Measurements from ENCODE around the gene IER5.

IER5 gene

GRCh38 chr1:181108304-181108867, 19.9 kb downstream of the IER5 start:
- H3K4me3 ChIP-seq (ENCODE audit: low read length), result no peak overlapping the region
- TF ChIP-seq, protein P1, sequence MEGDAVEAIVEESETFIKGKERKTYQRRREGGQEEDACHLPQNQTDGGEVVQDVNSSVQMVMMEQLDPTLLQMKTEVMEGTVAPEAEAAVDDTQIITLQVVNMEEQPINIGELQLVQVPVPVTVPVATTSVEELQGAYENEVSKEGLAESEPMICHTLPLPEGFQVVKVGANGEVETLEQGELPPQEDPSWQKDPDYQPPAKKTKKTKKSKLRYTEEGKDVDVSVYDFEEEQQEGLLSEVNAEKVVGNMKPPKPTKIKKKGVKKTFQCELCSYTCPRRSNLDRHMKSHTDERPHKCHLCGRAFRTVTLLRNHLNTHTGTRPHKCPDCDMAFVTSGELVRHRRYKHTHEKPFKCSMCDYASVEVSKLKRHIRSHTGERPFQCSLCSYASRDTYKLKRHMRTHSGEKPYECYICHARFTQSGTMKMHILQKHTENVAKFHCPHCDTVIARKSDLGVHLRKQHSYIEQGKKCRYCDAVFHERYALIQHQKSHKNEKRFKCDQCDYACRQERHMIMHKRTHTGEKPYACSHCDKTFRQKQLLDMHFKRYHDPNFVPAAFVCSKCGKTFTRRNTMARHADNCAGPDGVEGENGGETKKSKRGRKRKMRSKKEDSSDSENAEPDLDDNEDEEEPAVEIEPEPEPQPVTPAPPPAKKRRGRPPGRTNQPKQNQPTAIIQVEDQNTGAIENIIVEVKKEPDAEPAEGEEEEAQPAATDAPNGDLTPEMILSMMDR (conservative IDR thresholded peaks at IDR 0.05; ENCODE audit: low read depth, low read length), result no peak
- no peak for DNase-seq (ENCODE audit: low read depth)

- TF ChIP-seq, protein P1 (conservative IDR thresholded peaks at IDR 0.05; ENCODE audit: low read depth, low read length), result no peak
- no peak for DNase-seq (ENCODE audit: low read depth)
Measured at GRCh38 chr1:181110013-181110412, 21.5 kb downstream of the IER5 start.

GRCh38 chr1:181111559-181111958, 23.1 kb downstream of the IER5 start:
- no peak for DNase-seq (ENCODE audit: low read depth)
- TF ChIP-seq, protein P1 (conservative IDR thresholded peaks at IDR 0.05; ENCODE audit: low read depth, low read length), result no peak
- no peak overlapping the region for H3K4me3 ChIP-seq (ENCODE audit: low read length)

More at GRCh38 chr1:181110013-181110412, 21.5 kb downstream of the IER5 start:
- no peak overlapping the region for H3K4me3 ChIP-seq (ENCODE audit: low read length)

GRCh38 chr1:181112071-181112929, 23.8 kb downstream of the IER5 start:
- TF ChIP-seq, protein P1 (conservative IDR thresholded peaks at IDR 0.05; ENCODE audit: low read depth, low read length), result no peak
- peak; percentile 91 for DNase-seq (ENCODE audit: low read depth)
- H3K4me3 ChIP-seq (ENCODE audit: low read length), result no peak overlapping the region

GRCh38 chr1:181113059-181113641, 24.6 kb downstream of the IER5 start:
- no peak overlapping the region for H3K4me3 ChIP-seq (ENCODE audit: low read length)
- TF ChIP-seq, protein P1 (conservative IDR thresholded peaks at IDR 0.05; ENCODE audit: low read depth, low read length), result no peak
- DNase-seq (ENCODE audit: low read depth), result no peak

GRCh38 chr1:181114574-181115367, 26.3 kb downstream of the IER5 start:
- DNase-seq (ENCODE audit: low read depth), result no peak
- no peak overlapping the region for H3K4me3 ChIP-seq (ENCODE audit: low read length)
- TF ChIP-seq, protein P1 (conservative IDR thresholded peaks at IDR 0.05; ENCODE audit: low read depth, low read length), result no peak
